HS-5 (cell line): Measurements from ENCODE around the gene SLIT1.

Source experiments
- DNase-seq: peaks from one replicate; pipeline ENCODE4 v3.0.0-alpha.2; 2012; ENCODE audit warnings: low read depth

SLIT1 gene

GRCh38 chr10:97001183-97001991 lies 184.4 kb downstream of the SLIT1 start:
- no peak for DNase-seq

DNA sequence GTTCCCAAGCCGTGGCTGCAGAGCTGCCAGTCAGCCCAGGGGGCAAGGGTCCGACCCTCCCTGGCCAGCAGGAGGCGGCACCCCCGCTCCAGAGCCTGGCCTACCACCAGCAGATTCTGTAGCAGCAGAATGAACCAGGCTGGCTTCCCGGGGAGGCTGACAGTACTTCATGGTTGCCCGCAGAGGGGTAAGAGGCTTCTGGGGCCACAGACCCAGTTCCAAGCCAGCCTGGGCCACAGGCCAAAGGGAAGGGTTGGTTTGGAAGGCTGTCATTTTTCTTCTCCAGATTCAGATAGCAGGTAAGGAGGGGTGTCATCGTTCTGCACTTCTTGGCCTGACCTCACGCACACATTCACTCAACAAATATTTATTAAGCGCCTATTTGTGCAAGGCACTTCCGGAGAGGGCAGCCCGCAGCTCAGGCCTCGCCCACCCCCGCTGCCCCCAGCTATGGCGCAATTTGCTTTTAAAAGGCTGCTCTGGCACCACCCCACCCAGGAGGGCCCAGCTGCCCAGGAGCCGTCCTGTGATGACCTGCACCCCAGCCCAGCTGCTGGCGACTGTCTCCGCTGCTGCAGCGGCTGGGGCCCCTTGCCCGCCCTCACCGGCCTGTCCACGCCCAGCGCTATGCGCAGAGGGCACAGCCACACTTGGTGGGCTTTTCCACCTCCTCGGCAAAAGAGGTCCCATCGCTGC lies 185.1 kb downstream of the SLIT1 start:
- no peak for DNase-seq

GRCh38 chr10:96999987-97000386 lies 185.8 kb downstream of the SLIT1 start:
- no peak for DNase-seq

GRCh38 chr10:96999337-96999736 lies 186.4 kb downstream of the SLIT1 start:
- DNase-seq, result no peak

GRCh38 chr10:96998329-96998888 lies 187.3 kb downstream of the SLIT1 start:
- no peak for DNase-seq

DNA sequence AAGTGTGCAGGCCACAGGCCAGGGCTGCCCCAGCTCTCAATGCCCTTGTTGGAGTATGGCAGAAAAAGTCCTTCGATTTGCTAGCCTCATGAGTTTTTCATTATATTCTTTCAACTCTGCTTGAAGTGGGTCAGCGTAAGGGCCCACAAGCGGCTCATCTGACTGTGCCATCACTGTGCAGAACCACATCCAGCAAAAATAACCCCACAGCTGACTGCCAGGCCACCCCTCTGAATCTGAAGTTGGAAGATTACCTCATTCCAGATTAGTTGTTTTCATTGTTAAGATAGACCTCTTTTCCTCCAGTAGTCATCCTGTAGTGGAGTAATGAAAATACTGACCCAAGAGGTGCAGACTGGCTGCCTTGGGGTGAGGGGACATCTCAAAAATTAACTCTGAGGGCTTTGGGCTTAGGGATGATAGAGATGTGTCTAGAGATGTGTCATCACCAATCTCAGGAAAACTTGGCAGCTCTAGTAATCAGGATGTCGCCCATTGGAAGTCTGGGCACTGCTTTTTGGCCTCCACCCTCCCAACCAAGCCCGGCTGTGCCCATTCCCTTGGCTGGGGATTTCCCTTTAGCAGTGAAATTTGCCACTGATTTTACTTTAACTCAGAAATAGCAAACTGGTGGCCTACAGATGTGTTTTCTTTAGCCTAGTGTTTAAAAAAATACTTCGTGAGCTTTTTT lies 189.3 kb downstream of the SLIT1 start:
- DNase-seq, result no peak

DNA sequence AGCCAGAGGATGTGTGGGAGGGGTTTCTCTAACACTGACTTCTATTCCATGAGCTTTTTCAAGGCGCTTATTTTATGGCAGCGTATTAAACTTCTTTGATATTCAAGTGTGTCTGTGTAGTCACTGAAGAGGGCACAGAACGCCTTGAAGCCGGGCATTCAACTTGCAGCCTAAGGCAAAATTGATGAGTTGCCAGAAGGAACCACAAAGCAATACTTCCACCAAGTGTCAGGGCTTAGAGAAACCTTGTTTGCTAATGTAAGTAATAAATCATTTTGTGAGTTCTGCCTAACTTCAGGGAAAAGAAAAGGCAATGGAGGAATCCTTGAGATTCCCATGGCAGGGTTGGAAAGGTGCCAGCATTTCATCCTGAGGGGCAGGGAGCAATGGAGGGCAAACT lies 189.9 kb downstream of the SLIT1 start:
- no peak for DNase-seq

GRCh38 chr10:96992721-96993120 lies 193.0 kb downstream of the SLIT1 start:
- no peak for DNase-seq

- peak; percentile 43 for DNase-seq
Observed at GRCh38 chr10:96991313-96991841, 194.4 kb downstream of the SLIT1 start.

DNA sequence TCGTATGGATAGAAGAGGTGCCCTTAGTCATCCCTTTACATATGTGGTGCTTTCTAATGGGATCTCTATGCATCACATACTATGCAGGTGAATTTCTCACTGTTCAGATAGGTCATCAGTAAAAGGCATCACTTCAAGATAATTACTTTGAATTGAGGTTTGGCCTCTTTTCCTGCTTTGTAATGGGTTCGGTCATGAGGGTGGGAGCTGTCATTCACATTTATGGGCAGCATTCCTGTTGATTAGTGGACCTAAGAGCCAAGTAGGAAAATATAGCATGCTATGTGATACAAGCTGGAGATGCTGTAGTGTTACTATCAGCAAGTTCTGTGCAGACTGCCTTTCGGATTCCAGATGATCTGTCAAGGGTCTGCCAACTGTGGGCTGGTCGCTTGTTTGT lies 197.3 kb downstream of the SLIT1 start:
- no peak for DNase-seq

GRCh38 chr10:96987842-96988175 lies 197.9 kb downstream of the SLIT1 start:
- no peak for DNase-seq

GRCh38 chr10:96987141-96987841 lies 198.5 kb downstream of the SLIT1 start:
- no peak for DNase-seq

- DNase-seq, result no peak
Observed at GRCh38 chr10:96986200-96986856, 199.4 kb downstream of the SLIT1 start.

DNA sequence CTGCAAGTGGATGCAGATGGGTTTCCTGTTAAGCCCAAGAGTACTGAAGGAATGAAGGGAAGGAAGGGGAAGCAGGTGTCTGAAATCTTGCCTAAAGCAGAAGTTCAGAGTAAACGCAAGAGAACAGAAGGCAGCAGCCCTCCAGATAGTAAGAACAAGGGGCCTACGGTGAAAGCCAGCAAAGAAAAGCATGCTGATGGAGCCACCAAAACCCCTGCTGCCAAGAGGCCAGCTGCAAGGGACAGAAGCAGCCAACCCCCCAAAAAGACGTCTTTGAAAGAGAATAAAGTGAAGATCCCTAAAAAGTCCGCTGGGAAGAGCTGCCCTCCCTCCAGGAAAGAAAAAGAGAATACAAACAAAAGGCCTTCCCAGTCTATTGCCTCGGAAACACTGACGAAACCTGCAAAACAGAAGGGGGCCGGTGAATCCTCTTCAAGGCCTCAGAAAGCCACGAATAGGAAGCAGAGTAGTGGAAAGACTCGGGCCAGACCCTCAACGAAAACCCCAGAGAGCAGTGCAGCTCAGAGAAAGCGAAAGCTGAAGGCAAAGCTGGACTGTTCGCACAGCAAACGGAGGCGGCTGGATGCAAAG lies 201.1 kb downstream of the SLIT1 start:
- no peak for DNase-seq

DNA sequence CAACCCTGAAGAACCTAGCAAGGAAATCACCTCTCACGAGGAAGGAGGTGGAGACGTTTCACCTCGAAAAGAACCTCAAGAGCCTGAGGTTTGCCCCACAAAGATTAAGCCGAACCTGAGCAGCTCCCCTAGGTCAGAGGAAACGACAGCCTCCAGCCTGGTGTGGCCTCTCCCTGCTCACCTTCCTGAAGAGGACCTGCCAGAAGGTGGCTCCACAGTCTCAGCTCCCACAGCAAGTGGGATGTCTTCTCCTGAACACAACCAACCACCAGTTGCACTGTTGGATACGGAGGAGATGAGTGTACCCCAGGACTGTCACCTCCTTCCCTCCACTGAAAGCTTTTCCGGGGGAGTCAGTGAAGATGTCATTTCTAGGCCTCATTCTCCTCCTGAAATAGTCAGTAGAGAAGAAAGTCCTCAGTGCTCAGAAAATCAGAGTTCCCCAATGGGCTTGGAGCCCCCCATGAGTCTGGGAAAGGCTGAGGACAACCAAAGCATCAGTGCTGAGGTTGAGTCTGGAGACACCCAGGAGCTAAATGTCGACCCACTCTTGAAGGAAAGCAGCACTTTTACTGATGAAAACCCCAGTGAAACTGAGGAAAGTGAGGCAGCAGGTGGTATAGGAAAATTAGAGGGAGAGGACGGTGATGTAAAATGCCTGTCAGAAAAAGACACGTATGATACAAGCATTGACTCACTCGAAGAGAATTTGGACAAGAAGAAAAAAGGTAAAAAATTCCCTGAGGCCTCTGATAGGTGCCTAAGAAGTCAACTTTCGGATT lies 203.4 kb downstream of the SLIT1 start:
- DNase-seq, result no peak

- no peak for DNase-seq
Observed at GRCh38 chr10:96978621-96979154, 207.1 kb downstream of the SLIT1 start.

- no peak for DNase-seq
Observed at GRCh38 chr10:96975136-96975535, 210.6 kb downstream of the SLIT1 start.

DNA sequence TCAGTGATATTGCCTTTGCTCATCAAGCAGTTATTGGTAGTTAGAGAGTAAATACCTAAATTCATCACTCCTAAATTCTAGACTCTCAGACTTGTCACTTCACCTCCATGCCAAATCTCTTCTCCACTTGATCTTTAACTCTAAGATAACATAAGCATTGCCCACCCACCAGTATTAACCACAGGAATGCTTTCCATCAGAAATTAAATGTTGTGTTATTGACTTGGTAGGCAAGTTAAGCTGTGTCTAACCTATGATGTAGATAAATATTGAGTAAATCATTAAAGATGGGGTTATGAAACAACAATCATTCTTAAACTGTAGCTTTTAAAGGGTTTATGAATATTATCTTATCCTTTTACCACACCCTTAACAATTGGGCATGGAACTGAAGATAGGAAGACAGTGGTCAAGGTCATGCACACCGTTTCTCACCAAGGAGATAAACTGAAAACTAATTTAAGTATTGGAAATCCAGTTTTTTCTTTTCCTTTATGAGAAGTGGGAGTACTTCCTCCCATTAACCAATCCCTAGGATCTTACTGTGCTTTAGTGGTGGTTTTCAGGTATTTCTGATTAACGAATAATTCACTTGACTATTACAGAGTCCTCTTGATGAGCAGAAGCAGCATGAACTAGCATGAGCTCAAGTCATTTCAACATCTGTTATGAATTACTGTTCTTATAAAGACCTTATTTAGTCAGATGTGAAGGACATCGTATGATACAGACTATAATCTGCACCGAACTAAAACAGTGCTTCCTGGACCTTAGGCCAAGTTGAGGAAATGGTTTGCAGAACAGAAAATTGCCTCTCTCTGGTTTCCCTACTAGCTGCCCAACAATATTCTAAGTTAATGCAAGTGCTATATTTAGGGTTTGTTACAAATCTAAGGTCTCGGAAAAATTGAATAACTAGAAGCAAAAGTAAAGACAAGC lies 211.7 kb downstream of the SLIT1 start:
- DNase-seq, result no peak

GRCh38 chr10:96972264-96972663 lies 213.5 kb downstream of the SLIT1 start:
- DNase-seq, result no peak
